ENCODE measurements around the gene TPSD1. TPM values are rescaled to one million over a fixed set of nuclear protein-coding genes. Genes with fewer than 3 reads are reported as not detected.
"Not testable (repeated sequence)": the region's sequence is repeated elsewhere in the genome, so short reads cannot be mapped to it uniquely, and the experiment has no call there.

The TPSD1 gene
- total RNA-seq, 1 donor from 2014 or later: not detected

DNA sequence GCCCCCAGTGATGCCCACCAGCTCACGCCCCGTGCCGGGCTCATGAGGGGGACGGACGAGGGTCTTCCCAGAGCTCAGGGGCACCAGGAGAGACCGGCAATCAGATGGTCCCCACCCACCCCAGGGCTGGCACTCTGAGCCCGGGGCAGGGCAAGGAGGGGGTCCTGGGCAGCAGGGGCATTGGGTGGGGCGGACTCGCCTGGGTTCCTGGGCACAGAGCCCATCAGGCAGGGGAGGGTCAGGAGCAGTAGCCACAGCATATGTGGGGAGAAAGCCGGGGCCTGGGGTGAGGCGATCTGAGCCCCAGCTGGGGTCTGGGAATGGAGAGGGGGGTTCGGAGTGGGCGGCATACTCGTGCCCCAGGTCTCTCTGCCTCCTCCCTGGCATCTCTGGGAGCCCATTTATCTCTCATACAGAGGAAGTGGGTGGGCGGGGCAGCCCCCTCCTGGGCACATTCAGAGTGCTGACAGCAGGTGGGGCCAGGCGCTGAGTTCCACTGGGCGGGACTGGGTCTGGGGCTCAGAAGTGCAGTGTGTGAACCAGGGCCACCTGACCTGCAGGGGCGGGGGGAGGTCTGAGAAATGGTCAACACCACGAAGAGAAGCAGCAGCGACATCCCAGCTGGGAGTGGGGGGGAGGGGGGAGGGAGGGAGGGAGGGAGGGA is 33.1 kb downstream of the TPSD1 start:
- H3K4me3 Mint-ChIP-seq: no peak overlapping the region
- intact Hi-C loops (cut with micrococcal nuclease): no loop called here
- H3K36me3 Mint-ChIP-seq (ENCODE audit: low read depth): no peaks in the 10 kb centered on the region
- peak; percentile 49 for ATAC-seq (ENCODE audit: low read depth)
- peaks cover 7% of the 10 kb centered on the region for H3K4me1 Mint-ChIP-seq
- CTCF ChIA-PET: no interaction called here
- H3K27ac Mint-ChIP-seq: no peak overlapping the region
- H3K27me3 Mint-ChIP-seq: peaks cover 35% of the 10 kb centered on the region
- TF ChIP-seq, protein P1, sequence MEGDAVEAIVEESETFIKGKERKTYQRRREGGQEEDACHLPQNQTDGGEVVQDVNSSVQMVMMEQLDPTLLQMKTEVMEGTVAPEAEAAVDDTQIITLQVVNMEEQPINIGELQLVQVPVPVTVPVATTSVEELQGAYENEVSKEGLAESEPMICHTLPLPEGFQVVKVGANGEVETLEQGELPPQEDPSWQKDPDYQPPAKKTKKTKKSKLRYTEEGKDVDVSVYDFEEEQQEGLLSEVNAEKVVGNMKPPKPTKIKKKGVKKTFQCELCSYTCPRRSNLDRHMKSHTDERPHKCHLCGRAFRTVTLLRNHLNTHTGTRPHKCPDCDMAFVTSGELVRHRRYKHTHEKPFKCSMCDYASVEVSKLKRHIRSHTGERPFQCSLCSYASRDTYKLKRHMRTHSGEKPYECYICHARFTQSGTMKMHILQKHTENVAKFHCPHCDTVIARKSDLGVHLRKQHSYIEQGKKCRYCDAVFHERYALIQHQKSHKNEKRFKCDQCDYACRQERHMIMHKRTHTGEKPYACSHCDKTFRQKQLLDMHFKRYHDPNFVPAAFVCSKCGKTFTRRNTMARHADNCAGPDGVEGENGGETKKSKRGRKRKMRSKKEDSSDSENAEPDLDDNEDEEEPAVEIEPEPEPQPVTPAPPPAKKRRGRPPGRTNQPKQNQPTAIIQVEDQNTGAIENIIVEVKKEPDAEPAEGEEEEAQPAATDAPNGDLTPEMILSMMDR (IDR thresholded peaks at IDR 0.05): no peak
- H3K9me3 Mint-ChIP-seq: no peaks in the 10 kb centered on the region
- DNase-seq: no peak
- POLR2A ChIA-PET: no interaction called here

DNA sequence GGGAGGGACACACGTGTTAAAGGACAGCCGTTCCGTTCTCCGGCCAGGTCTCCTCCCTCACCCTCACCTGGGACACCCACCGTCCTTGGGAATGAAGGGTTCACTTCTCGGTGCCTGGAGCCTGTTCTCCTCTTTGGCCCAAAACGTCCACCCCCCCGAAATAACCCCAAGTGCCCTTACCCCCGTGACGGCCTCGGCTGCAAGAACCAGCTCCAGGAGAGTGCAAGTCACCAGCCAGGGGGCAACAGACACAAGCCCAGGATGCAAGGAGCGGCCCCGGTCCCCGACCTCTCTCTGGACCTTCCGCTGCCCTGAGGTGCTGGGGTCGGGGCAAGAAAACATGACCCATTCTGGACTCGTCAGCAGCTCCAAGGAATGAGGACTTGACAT is 33.6 kb downstream of the TPSD1 start:
- no peaks in the 10 kb centered on the region for H3K36me3 Mint-ChIP-seq (ENCODE audit: low read depth)
- H3K9me3 Mint-ChIP-seq: no peaks in the 10 kb centered on the region
- DNase-seq (no peak), ATAC-seq (ENCODE audit: low read depth) (no peak)
- CTCF ChIA-PET: no interaction called here
- TF ChIP-seq, protein P1 (IDR thresholded peaks at IDR 0.05): no peak
- H3K27me3 Mint-ChIP-seq: peaks cover 35% of the 10 kb centered on the region
- intact Hi-C loops (cut with micrococcal nuclease): no loop called here
- H3K4me3 Mint-ChIP-seq: no peak overlapping the region
- no peak overlapping the region for H3K27ac Mint-ChIP-seq
- H3K4me1 Mint-ChIP-seq: peaks cover 12% of the 10 kb centered on the region
- POLR2A ChIA-PET: interaction anchor here (1.0 kb wide), 1 partner anchor 20 kb away, joined by 3 read pairs; the partner anchor contains the start of gene UBE2I

DNA sequence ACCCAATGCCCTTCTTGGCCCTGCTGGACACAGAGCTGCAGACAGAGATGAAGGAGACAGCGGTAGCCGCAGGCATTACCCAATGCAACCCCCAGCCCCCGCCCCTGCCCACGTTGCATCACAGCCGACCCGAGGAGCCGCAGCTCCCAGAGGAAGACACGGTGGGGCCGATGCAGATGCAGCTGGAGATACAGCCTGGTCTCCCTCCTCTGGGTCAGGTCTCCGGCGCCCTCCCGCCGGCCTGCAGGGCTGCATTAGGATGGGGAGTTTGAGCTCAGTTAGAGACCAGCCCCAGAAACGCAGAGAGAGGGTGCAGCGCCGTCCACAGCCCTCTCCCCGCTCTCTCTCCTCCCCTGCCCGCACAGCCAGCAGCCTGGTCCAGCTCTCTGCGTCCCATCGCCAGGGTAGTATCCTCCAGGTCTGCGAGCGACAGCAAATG is 34.2 kb downstream of the TPSD1 start:
- DNase-seq (no peak), ATAC-seq (ENCODE audit: low read depth) (no peak)
- intact Hi-C loops (cut with micrococcal nuclease): no loop called here
- H3K4me3 Mint-ChIP-seq: no peak overlapping the region
- H3K27me3 Mint-ChIP-seq: peaks cover 35% of the 10 kb centered on the region
- TF ChIP-seq, protein P1 (IDR thresholded peaks at IDR 0.05): no peak
- ChIA-PET CTCF (no interaction called here), POLR2A (interaction anchor here (1.0 kb wide), 1 partner anchor 20 kb away, joined by 3 read pairs; the partner anchor contains the start of gene UBE2I)
- peaks cover 13% of the 10 kb centered on the region for H3K4me1 Mint-ChIP-seq
- no peaks in the 10 kb centered on the region for H3K9me3 Mint-ChIP-seq
- H3K36me3 Mint-ChIP-seq (ENCODE audit: low read depth): no peaks in the 10 kb centered on the region
- H3K27ac Mint-ChIP-seq: no peak overlapping the region

DNA sequence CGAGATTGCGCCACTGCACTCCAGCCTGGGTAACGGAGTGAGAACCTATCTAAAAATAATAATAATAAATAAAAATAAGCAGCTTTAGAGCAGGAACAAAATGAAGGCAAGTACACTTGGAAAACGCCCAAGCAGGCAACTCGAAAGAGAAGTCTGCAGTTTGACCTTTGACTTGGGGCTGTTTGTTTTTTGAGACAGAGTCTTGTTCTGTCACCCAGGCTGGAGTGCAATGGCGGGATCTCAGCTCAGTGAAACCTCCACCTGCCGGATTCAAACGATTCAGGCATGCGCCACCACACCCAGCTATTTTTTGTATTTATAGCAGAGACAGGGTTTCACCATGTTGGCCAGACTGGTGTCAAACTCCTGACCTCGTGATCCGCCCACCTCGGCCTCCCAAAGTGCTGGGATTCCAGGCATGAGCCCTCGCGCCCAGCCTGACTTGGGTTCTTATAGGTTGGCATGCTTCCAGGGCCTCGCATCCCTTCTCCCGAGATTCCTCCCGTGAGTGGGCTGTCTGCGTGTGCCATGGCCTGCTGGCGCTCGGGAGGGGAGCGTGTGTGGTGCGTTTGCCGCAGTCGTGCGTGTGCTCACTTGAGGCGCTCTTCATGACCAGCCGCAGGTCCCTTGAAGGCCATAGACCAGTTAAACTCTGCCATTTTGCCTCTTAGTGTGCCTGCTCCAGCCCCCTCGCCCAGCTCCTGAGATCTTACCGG is 35.1 kb downstream of the TPSD1 start:
- no peak for ATAC-seq (ENCODE audit: low read depth)
- Mint-ChIP-seq H3K27ac (no peak overlapping the region), H3K27me3 (peaks cover 38% of the 10 kb centered on the region), H3K4me3 (no peak overlapping the region), H3K36me3 (ENCODE audit: low read depth) (no peaks in the 10 kb centered on the region), H3K9me3 (no peaks in the 10 kb centered on the region), H3K4me1 (peaks cover 18% of the 10 kb centered on the region)
- intact Hi-C loops (cut with micrococcal nuclease): no loop called here
- no peak for DNase-seq
- TF ChIP-seq, protein P1 (IDR thresholded peaks at IDR 0.05): no peak
- POLR2A ChIA-PET: no interaction called here
- CTCF ChIA-PET: no interaction called here

DNA sequence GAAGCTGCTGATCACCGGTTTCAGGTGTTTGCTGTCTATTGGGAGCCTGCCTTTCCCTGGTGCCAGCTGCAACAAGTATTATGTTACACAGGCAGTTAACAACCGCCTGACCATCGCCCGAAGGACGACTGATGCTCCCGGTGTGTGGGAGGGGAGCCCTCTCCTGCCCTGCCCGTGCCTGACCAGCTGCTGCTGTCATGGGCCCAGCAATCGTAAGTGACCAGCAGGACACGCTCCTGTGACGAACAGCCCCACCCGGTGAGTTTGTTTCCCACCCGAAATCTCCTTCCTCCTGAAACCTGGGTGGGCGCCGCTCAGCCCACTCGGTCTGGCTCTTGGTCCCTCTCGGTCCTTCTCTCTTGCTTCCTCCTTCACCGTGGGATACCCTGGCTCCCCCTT is 35.7 kb downstream of the TPSD1 start:
- Mint-ChIP-seq H3K9me3 (no peaks in the 10 kb centered on the region), H3K27ac (no peak overlapping the region), H3K36me3 (ENCODE audit: low read depth) (no peaks in the 10 kb centered on the region), H3K4me1 (peaks cover 23% of the 10 kb centered on the region), H3K27me3 (peaks cover 38% of the 10 kb centered on the region), H3K4me3 (no peak overlapping the region)
- no peak for ATAC-seq (ENCODE audit: low read depth)
- TF ChIP-seq, protein P1 (IDR thresholded peaks at IDR 0.05): no peak
- POLR2A ChIA-PET: no interaction called here
- CTCF ChIA-PET: no interaction called here
- no peak for DNase-seq
- intact Hi-C loops (cut with micrococcal nuclease): no loop called here

DNA sequence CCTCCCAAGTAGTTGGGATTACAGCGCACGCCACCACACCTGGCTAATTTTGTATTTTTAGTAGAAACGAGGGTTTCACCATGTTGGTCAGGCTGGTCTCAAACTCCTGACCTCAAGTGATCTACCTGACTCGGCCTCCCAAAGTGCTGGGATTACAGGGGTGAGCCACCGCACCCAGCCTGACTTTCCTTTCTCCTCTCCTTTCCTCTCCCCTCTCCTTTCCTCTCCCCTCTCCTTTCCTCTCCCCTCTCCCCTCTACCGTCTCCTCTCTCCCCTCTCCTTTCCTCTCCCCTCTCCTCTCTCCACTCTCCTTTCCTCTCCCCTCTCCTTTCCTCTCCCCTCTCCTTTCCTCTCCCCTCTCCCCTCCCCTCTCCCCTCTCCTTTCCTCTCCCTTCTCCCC is 36.3 kb downstream of the TPSD1 start:
- peaks cover 29% of the 10 kb centered on the region for H3K4me1 Mint-ChIP-seq
- ATAC-seq (ENCODE audit: low read depth); H3K36me3 Mint-ChIP-seq (ENCODE audit: low read depth); CTCF ChIA-PET; DNase-seq; H3K9me3 Mint-ChIP-seq; POLR2A ChIA-PET; H3K27ac Mint-ChIP-seq; intact Hi-C loops (cut with micrococcal nuclease); H3K4me3 Mint-ChIP-seq: not testable (repeated sequence)
- H3K27me3 Mint-ChIP-seq: peaks cover 41% of the 10 kb centered on the region

DNA sequence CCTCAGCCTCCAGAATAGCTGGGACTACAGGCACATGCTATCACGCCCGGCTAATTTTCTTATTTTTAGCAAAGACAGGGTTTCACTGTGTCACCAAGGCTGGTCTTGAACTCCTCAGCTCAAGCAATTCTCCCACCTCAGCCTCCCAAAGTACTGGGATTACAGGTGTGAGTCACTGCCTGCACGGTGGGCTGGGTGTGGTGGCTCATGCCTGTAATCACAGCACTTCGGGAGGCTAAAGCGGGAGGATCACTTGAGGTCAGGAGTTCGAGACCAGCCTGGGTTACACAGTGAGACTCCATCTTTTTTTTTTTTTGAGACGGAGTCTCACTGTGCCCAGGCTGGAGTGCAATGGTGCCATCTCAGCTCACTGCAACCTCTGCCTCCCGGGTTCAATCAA is 36.9 kb downstream of the TPSD1 start:
- H3K27ac Mint-ChIP-seq; intact Hi-C loops (cut with micrococcal nuclease); DNase-seq; H3K4me3 Mint-ChIP-seq; POLR2A ChIA-PET; CTCF ChIA-PET; H3K9me3 Mint-ChIP-seq; H3K36me3 Mint-ChIP-seq (ENCODE audit: low read depth); ATAC-seq (ENCODE audit: low read depth): not testable (repeated sequence)
- Mint-ChIP-seq H3K4me1 (peaks cover 31% of the 10 kb centered on the region), H3K27me3 (peaks cover 38% of the 10 kb centered on the region)
